Measurements from ENCODE around the gene PTPRN2. TPM values are rescaled to one million over a fixed set of nuclear protein-coding genes. Genes with fewer than 3 reads are reported as not detected.

The PTPRN2 gene
- total RNA-seq, 4 donors from 2014 or later, result 14.9 to 34.3 (median 21.3) TPM

DNA sequence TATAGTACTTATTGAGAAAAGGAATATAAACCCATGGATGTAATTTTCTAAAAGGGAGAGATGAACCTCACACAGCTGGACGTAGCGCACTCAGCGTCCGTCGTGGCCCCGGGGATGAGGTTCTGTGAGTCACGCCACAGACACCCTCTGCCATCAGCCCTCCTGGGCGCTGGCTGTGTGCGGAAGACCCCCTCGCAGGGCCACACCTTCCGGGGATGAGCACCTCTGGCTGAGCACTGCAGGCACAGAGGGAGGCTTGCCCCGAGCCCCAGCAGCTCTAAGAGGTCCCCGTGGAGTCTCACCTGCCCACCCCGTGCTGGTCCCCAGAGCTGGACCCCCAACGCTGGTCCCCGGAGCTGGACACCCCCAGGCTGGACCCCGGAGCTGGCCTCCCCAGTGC lies 215.8 kb downstream of the PTPRN2 start:
- no peaks in the 10 kb centered on the region for H3K36me3 ChIP-seq
- no peaks in the 10 kb centered on the region for H3K27me3 ChIP-seq
- TF ChIP-seq POLR2A (IDR thresholded peaks at IDR 0.05) (no peak), CTCF (IDR thresholded peaks at IDR 0.05) (no peak)
- H3K4me1 ChIP-seq, result no peaks in the 10 kb centered on the region
- peak in 1 of 3 donors; percentile 42 for DNase-seq
- H3K4me3 ChIP-seq, result no peak overlapping the region
- H3K27ac ChIP-seq, result no peak overlapping the region
- no peaks in the 10 kb centered on the region for H3K9me3 ChIP-seq

GRCh38 chr7:158369866-158370265 lies 217.8 kb downstream of the PTPRN2 start:
- Histone ChIP-seq H3K4me3 (no peak overlapping the region), H3K27ac (no peak overlapping the region), H3K27me3 (no peaks in the 10 kb centered on the region), H3K9me3 (no peaks in the 10 kb centered on the region), H3K36me3 (no peaks in the 10 kb centered on the region), H3K4me1 (no peaks in the 10 kb centered on the region)
- no peak for TF ChIP-seq POLR2A (IDR thresholded peaks at IDR 0.05)
- no peak for TF ChIP-seq CTCF (IDR thresholded peaks at IDR 0.05)
- DNase-seq, result peak in 2 of 3 donors; percentile 21 to 29

GRCh38 chr7:158369290-158369689 lies 218.3 kb downstream of the PTPRN2 start:
- DNase-seq, result peak in 1 of 3 donors; percentile 9

DNA sequence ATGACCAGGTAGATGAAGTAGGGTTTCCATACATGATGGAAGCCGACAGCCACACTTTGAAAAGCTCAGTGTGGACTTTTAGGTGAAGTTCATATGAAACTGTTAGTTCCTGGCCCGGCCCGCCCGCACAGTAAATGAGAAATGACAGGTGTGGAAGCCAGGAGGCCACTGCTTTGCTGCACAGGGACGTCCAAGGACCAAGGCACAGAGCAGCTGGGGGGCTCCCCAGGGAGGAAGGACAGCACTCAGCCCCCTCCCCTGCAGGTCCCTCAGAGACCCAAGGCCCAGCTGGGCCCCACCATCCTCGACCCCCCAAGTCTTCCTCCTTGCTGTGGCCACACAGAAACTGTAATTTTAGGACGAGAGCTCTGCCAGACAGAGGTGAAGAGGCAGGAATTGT lies 219.2 kb downstream of the PTPRN2 start:
- DNase-seq, result peak in 1 of 3 donors; percentile 36
- H3K9me3 ChIP-seq, result no peaks in the 10 kb centered on the region
- no peaks in the 10 kb centered on the region for H3K27me3 ChIP-seq
- no peak overlapping the region for H3K4me3 ChIP-seq
- H3K36me3 ChIP-seq, result no peaks in the 10 kb centered on the region
- no peak overlapping the region for H3K27ac ChIP-seq
- no peaks in the 10 kb centered on the region for H3K4me1 ChIP-seq
- TF ChIP-seq CTCF (IDR thresholded peaks at IDR 0.05), result no peak
- no peak for TF ChIP-seq POLR2A (IDR thresholded peaks at IDR 0.05)

More at GRCh38 chr7:158369290-158369689, 218.3 kb downstream of the PTPRN2 start:
- TF ChIP-seq POLR2A (IDR thresholded peaks at IDR 0.05) (no peak), CTCF (IDR thresholded peaks at IDR 0.05) (no peak)
- H3K27me3 ChIP-seq, result no peaks in the 10 kb centered on the region
- H3K9me3 ChIP-seq, result no peaks in the 10 kb centered on the region
- no peak overlapping the region for H3K27ac ChIP-seq
- no peaks in the 10 kb centered on the region for H3K36me3 ChIP-seq
- no peaks in the 10 kb centered on the region for H3K4me1 ChIP-seq
- H3K4me3 ChIP-seq, result no peak overlapping the region

DNA sequence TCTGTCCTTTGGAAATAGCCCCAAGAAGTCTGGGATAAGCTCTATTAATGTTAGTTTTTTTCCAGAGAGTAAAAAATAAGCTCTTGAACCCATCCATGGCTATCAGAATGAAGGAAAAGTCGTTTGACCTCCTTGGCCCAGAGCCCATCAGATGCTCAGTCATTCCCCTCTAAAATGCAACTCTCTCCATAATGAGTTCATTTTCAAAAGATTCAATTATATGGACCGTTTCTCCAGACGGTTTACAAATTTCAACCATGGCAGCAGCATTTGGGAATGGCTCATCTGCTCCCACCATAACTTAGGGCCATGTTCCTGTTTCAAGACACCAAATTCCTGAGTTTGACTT lies 220.0 kb downstream of the PTPRN2 start:
- no peaks in the 10 kb centered on the region for H3K9me3 ChIP-seq
- H3K4me1 ChIP-seq, result no peaks in the 10 kb centered on the region
- H3K36me3 ChIP-seq, result no peaks in the 10 kb centered on the region
- no peak overlapping the region for H3K27ac ChIP-seq
- no peaks in the 10 kb centered on the region for H3K27me3 ChIP-seq
- TF ChIP-seq CTCF (IDR thresholded peaks at IDR 0.05) (no peak), POLR2A (IDR thresholded peaks at IDR 0.05) (no peak)
- DNase-seq, result no peak
- no peak overlapping the region for H3K4me3 ChIP-seq
